Colonic mucosa (tissue), 4 donors: ENCODE results near the gene TREML1. TPM values are rescaled to one million over a fixed set of nuclear protein-coding genes. Genes with fewer than 3 reads are reported as not detected.
"Not testable (repeated sequence)": the region's sequence is repeated elsewhere in the genome, so short reads cannot be mapped to it uniquely, and the experiment has no call there.

Experiments used
- DNase-seq: peaks from one replicate; pipeline ENCODE4 v3.0.0-alpha.2; 2020
- H3K27ac ChIP-seq: fragments of 200-600 bp; one replicate; pipeline ENCODE4 v1.8.0; 2021
- H3K27me3 ChIP-seq: fragments of 200-600 bp; one replicate; pipeline ENCODE4 v1.8.0; 2021
- H3K36me3 ChIP-seq: fragments of 200-600 bp; one replicate; pipeline ENCODE4 v1.8.0; 2021
- H3K4me1 ChIP-seq: fragments of 200-600 bp; one replicate; pipeline ENCODE4 v1.8.0; 2021; ENCODE audit warnings: mild to moderate bottlenecking
- H3K4me3 ChIP-seq: fragments of 200-600 bp; one replicate; pipeline ENCODE4 v1.8.0; 2021
- H3K9ac ChIP-seq, 2 donors: one replicate each; pipeline ENCODE4 v1.7.0; 2013; ENCODE audit warnings: control low read depth in 2 of 2, low read depth in 2 of 2, low read length in 2 of 2
- H3K9me3 ChIP-seq: fragments of 200-600 bp; one replicate; pipeline ENCODE4 v1.8.0; 2021
- intact Hi-C: fragments of 100-400 bp; cut with DNase I; formaldehyde crosslinking; loops from one replicate; pipeline ENCODE4 v1.14.1; 2022
- total RNA-seq, 2 donors: library from RNA; stranded (reverse); fragmentation: NEBNext Ultra II Directional in 1 of 2; extraction: Animal tissue kit (Norgen Biotek cat#: 25700) in 1 of 2; gene quantifications; one replicate each; pipeline ENCODE4 v1.2.1, GENCODE V29; 2021
- TF ChIP-seq, protein P1 (sequence below): fragments of 200-600 bp; IDR thresholded peaks from one replicate; pipeline ENCODE4 v1.8.0; 2022; ENCODE audit warnings: antibody characterized with exemption, mild to moderate bottlenecking
- donor health status: healthy.
- donor health status: DM: no; HTN: no; CAD: no.
- donor health status: DM: no; HTN: no; CAD: no.

TREML1 gene
- total RNA-seq, 2 donors from 2014 or later, result not detected

DNA sequence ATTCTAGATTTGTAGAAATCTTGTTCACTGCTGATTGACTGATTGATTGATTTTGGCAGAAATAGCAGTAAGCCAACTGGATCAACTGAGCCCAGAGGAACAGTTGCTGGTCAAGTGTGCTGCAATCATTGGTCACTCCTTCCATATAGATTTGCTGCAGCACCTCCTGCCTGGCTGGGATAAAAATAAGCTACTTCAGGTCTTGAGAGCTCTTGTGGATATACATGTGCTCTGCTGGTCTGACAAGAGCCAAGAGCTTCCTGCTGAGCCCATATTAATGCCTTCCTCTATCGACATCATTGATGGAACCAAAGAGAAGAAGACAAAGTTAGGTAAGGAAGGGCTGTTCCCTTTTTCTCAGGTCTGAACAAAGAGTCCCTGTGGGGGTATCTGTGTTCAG is 31.2 kb downstream of the TREML1 start:
- H3K4me3 ChIP-seq, result no peak overlapping the region
- TF ChIP-seq, protein P1, sequence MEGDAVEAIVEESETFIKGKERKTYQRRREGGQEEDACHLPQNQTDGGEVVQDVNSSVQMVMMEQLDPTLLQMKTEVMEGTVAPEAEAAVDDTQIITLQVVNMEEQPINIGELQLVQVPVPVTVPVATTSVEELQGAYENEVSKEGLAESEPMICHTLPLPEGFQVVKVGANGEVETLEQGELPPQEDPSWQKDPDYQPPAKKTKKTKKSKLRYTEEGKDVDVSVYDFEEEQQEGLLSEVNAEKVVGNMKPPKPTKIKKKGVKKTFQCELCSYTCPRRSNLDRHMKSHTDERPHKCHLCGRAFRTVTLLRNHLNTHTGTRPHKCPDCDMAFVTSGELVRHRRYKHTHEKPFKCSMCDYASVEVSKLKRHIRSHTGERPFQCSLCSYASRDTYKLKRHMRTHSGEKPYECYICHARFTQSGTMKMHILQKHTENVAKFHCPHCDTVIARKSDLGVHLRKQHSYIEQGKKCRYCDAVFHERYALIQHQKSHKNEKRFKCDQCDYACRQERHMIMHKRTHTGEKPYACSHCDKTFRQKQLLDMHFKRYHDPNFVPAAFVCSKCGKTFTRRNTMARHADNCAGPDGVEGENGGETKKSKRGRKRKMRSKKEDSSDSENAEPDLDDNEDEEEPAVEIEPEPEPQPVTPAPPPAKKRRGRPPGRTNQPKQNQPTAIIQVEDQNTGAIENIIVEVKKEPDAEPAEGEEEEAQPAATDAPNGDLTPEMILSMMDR, result no peak
- H3K27ac ChIP-seq, result no peak overlapping the region
- H3K9me3 ChIP-seq, result no peaks in the 10 kb centered on the region
- H3K27me3 ChIP-seq, result no peaks in the 10 kb centered on the region
- no peak overlapping the region for H3K9ac ChIP-seq
- DNase-seq, result no peak
- no peaks in the 10 kb centered on the region for H3K36me3 ChIP-seq
- intact Hi-C loops, result no loop called here
- H3K4me1 ChIP-seq, result no peaks in the 10 kb centered on the region

DNA sequence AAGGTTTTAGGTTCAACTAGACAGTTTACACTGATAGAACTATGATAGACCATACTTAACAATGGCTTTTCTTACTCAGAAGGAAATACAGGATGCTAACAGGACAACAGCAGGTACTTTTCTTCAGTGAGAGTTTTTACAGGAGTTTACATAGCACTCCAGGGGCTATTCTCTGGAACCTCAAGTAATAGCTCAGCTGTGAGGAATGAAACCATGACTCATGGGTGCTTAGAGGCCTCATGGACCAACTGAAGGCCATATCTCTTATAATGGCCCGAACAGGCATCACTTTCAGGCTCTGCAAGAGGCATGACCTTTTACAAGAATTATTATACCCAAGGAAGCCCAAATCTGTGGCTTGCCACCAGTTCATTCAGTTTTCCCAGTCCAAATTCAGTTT is 31.8 kb downstream of the TREML1 start:
- Histone ChIP-seq H3K36me3 (no peaks in the 10 kb centered on the region), H3K4me3 (no peak overlapping the region)
- TF ChIP-seq, protein P1, result no peak

DNA sequence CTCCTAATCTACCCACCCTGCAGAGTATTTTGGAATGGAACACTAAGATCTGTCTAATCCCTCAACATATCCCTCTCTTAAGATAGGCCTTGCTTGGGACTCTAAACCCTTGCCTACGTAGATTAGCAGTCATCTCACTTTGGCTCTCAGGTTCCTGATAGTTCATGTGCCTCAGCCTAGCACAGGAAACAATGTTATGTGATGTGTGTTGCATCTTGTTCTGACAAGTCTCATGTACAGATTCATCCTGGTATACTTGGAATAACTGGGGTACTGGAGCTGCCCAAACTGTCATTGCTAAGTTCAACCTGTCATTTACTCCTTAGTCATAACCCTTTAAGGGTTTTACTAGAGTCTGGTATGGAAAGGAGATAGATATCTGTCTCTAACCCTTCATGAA is 34.1 kb downstream of the TREML1 start:
- H3K9ac ChIP-seq, result no peak overlapping the region
- no peak for DNase-seq
- no peaks in the 10 kb centered on the region for H3K9me3 ChIP-seq
- intact Hi-C loops, result no loop called here
- no peaks in the 10 kb centered on the region for H3K36me3 ChIP-seq
- no peaks in the 10 kb centered on the region for H3K27me3 ChIP-seq
- no peak overlapping the region for H3K27ac ChIP-seq
- TF ChIP-seq, protein P1, result no peak
- H3K4me1 ChIP-seq, result no peaks in the 10 kb centered on the region
- no peak overlapping the region for H3K4me3 ChIP-seq

More for the DNA sequence above, 31.8 kb downstream of the TREML1 start:
- H3K27me3 ChIP-seq, result no peaks in the 10 kb centered on the region
- no peak overlapping the region for H3K9ac ChIP-seq
- H3K4me1 ChIP-seq, result no peaks in the 10 kb centered on the region
- no peaks in the 10 kb centered on the region for H3K9me3 ChIP-seq
- DNase-seq, result no peak
- no peak overlapping the region for H3K27ac ChIP-seq
- intact Hi-C loops, result no loop called here

DNA sequence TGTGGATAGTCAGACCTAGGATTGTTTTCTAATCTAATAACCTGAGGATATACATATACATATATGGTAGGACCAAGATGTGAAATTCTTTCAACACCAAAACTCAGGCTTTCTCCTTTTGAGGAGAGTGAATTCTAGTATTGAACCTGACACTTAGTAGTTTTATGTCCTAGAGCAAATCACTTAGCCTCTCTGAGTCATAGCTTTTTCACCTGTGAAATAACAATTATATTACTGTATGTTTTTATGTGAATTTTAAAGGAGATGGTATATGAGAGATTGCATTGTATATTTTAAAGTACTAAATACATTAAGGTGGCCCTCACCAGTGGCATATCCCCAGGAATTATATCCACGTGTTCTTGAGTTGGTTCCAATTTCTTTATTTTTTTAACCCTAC is 34.6 kb downstream of the TREML1 start:
- Histone ChIP-seq H3K4me1 (no peaks in the 10 kb centered on the region), H3K4me3 (no peak overlapping the region), H3K36me3 (no peaks in the 10 kb centered on the region), H3K9ac (no peak overlapping the region), H3K27me3 (no peaks in the 10 kb centered on the region), H3K27ac (no peak overlapping the region), H3K9me3 (no peaks in the 10 kb centered on the region)
- no peak for DNase-seq
- TF ChIP-seq, protein P1, result no peak
- intact Hi-C loops, result no loop called here

DNA sequence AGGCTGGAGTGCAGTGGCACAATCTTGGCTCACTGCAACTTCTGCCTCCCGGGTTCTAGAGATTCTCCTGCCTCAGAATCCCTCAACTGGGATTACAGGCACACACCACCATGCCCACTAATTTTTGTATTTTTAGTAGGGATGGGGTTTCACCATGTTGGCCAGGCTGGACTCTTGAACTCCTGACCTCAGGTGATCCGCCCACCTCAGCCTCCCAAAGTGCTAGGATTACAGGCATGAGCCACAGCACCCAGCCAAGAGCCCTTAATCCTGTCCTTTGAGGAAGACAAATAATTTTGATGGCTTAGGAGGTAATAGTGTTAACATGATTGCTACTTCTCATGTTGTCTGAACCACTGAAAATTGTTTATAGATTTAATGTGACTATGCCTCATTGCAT is 39.1 kb downstream of the TREML1 start:
- DNase-seq, H3K27ac ChIP-seq, H3K4me3 ChIP-seq, H3K4me1 ChIP-seq, H3K9ac ChIP-seq, H3K27me3 ChIP-seq, H3K9me3 ChIP-seq, H3K36me3 ChIP-seq, intact Hi-C loops: not testable (repeated sequence)

DNA sequence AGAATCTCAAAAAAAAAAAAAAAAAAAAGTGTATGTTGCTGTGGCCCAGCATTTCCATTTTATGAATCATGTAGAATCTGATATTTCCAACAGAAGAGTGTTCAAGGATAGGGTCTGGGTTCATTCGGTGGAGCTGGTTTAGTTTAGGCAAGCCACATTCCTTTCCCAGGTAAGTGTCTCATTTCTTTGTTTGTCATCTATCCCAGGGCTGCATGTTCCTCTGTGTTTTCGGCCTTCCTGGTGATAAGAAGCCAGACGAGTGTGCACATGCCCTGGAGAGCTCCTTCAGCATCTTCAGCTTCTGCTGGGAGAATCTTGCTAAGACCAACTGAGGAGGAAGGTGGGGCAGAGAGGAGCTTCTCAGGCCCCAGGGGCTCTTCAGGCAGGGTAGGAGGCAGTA is 43.1 kb downstream of the TREML1 start:
- DNase-seq, result no peak
- Histone ChIP-seq H3K4me3 (no peak overlapping the region), H3K4me1 (no peaks in the 10 kb centered on the region), H3K9ac (no peak overlapping the region), H3K27ac (no peak overlapping the region), H3K9me3 (no peaks in the 10 kb centered on the region), H3K36me3 (no peaks in the 10 kb centered on the region), H3K27me3 (no peaks in the 10 kb centered on the region)
- TF ChIP-seq, protein P1, result no peak
- intact Hi-C loops, result no loop called here
